Measurements from ENCODE around the gene MAP2.

The MAP2 gene

DNA sequence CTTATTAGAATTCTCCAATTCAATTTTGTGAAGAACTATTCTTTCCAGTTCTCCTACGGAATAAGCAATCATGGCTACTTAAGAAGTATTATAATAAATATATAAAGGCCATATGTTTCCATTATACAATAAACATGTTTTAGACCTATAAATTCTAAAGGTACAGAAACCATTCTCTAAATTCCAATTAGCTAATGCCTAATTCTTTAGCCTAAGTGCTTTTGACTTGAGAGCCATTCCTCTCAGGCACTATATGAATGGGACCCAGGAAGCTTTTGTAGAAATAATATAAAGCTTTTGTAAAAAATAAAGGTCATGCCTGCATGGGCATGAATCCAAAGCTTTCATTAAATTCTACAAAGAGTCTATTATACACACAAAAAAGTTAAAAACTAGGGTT is 186.8 kb downstream of the MAP2 start:
- TF ChIP-seq, protein P1, sequence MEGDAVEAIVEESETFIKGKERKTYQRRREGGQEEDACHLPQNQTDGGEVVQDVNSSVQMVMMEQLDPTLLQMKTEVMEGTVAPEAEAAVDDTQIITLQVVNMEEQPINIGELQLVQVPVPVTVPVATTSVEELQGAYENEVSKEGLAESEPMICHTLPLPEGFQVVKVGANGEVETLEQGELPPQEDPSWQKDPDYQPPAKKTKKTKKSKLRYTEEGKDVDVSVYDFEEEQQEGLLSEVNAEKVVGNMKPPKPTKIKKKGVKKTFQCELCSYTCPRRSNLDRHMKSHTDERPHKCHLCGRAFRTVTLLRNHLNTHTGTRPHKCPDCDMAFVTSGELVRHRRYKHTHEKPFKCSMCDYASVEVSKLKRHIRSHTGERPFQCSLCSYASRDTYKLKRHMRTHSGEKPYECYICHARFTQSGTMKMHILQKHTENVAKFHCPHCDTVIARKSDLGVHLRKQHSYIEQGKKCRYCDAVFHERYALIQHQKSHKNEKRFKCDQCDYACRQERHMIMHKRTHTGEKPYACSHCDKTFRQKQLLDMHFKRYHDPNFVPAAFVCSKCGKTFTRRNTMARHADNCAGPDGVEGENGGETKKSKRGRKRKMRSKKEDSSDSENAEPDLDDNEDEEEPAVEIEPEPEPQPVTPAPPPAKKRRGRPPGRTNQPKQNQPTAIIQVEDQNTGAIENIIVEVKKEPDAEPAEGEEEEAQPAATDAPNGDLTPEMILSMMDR (IDR thresholded peaks at IDR 0.05; ENCODE audit: insufficient read depth, low read depth, low read length, missing control alignments), result no peak
- no peak overlapping the region for H3K4me3 ChIP-seq (ENCODE audit: low read depth, low read length)
- DNase-seq (ENCODE audit: low read depth), result no peak

DNA sequence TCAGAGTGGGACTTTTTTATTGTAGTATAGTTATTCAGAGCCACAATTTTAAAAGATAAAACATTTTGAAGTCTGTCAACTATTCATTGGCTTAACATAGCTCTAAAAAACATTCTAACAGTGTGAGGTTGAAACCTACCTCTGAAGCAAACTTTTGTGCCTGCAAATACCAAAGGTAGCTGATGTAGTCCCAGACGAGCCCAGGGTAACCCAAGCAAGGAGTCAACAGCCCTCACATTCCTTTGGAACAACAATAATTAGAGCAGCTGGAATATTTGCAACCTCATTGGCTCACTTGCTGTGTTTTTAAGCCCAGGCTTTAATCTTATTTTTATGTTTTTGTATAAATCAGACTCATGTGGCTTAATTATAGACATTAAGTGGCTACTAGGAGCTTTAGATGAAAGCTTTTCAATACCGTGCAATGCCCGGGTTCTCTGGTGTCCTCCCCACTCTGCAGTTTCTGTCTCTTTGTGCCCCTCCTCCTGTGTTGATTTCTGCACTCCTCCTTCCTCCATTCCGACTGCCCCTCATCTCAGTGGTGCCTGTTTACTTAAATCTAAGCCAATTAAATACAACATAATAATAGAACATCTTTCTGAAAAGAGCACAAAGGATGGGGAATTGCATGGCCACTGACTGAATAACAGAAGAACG is 189.9 kb downstream of the MAP2 start:
- no peak overlapping the region for H3K4me3 ChIP-seq (ENCODE audit: low read depth, low read length)
- no peak for DNase-seq (ENCODE audit: low read depth)
- TF ChIP-seq, protein P1 (IDR thresholded peaks at IDR 0.05; ENCODE audit: insufficient read depth, low read depth, low read length, missing control alignments), result no peak

DNA sequence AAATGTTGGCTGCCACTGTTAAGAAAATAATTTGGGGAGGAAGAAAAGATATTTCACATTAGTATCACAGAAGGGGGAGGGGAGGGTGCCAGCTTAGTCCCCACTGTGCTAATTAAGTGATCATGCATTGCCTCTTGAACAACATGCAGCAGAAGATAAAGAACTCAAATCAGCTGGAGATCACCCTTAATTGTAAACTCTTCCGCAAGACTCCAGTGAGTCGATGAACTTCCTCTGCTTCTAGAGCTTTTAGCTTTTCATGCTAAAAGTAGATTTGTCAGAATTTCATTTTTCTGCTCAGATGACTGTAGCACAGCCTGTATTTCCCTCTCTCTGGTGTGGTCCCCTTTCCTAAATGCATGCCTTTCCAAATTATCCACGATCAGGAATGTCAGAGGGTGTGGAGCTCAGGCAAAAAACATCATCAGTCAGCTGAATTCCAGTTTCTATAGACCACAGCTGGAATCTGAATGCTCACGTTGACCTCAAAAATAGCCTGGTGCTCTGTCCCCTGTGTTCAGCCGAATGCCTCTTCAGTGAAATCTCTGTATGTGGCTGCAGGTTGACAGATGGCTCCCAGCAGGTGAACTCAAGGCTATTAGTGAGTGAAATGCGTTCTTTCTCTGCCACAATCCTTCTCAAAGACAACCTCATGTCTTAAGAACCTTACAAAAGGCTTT is 191.0 kb downstream of the MAP2 start:
- no peak overlapping the region for H3K4me3 ChIP-seq (ENCODE audit: low read depth, low read length)
- TF ChIP-seq, protein P1 (IDR thresholded peaks at IDR 0.05; ENCODE audit: insufficient read depth, low read depth, low read length, missing control alignments), result no peak

DNA sequence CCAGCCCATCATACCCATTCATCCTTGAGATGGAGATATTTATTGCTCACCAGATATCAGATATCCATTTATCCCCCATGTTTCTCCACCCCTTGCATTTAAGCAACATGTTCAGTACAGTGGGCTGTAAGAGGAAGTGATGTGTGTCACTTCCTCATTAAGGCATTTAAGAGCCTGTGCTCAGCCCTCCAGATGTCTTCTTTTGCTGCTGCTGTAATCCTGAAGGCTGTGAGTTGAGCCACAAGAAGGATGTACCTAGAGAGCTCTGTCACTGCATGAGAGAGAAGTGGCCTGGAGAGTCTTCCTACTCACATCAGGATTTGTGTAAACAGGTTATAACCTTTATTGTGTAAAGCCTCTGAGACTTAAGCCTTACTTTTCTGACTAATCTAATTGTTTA is 195.9 kb downstream of the MAP2 start:
- peak; percentile 10 for DNase-seq (ENCODE audit: low read depth)
- TF ChIP-seq, protein P1 (IDR thresholded peaks at IDR 0.05; ENCODE audit: insufficient read depth, low read depth, low read length, missing control alignments), result no peak
- no peak overlapping the region for H3K4me3 ChIP-seq (ENCODE audit: low read depth, low read length)

More for the DNA sequence above, 191.0 kb downstream of the MAP2 start:
- DNase-seq (ENCODE audit: low read depth), result no peak

DNA sequence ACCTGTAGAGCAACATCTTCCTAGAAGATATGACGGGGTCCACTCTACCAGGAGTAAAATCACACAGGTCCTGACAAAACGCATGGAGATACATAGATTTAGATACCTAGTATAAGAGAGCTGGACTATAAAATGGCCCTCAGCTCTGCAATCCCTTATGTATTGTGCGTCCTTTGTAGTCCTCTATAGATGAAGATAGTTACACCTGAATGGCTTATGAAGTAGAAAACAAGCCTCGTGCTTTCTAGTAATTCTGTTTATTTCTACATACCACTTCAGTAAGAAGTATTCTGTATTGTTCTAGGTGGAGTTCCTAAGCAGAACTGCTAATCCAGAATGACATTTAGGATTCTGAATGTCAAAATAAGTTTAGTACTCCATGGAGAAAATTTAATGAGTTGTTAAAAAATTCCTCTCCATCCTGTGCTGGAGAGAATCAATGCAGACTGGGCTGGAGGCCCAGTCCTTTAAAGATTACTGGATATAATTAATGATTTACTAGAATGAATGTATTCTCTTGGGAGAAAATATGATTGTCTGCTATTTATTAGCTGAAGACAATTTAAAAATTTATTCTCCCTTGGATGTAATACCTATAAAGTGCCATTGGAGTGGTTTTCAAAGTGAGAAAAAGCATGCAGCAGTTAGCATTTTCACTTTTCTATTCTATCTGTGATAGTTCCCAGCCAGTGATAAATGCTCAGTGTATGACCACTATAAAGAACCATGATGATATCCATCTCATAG is 200.5 kb downstream of the MAP2 start:
- TF ChIP-seq, protein P1 (IDR thresholded peaks at IDR 0.05; ENCODE audit: insufficient read depth, low read depth, low read length, missing control alignments), result no peak
- DNase-seq (ENCODE audit: low read depth), result no peak
- no peak overlapping the region for H3K4me3 ChIP-seq (ENCODE audit: low read depth, low read length)

DNA sequence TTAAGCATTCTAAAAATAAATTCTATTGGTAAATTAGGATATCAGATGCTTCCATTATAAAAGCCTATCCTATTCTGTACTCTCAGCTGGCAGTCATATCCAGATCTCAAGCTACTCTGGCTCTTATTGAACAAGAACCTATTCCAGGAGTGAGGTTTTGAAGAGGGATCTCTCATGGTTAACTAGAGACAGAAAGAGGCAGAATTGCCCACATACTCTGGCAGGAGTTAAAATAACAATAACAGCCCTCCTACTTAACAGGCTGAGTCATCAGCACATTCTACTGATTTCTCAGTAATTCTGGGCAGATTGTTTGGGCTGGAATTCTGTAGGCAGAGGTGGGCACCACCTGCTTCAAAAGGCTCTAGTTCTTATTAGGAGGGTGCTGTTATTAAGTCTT is 205.8 kb downstream of the MAP2 start:
- DNase-seq (ENCODE audit: low read depth), result no peak

More for the DNA sequence above, 205.8 kb downstream of the MAP2 start:
- H3K4me3 ChIP-seq (ENCODE audit: low read depth, low read length), result no peak overlapping the region
- TF ChIP-seq, protein P1 (IDR thresholded peaks at IDR 0.05; ENCODE audit: insufficient read depth, low read depth, low read length, missing control alignments), result no peak
